ENCODE data around the gene FOXS1.

Gene FOXS1

DNA sequence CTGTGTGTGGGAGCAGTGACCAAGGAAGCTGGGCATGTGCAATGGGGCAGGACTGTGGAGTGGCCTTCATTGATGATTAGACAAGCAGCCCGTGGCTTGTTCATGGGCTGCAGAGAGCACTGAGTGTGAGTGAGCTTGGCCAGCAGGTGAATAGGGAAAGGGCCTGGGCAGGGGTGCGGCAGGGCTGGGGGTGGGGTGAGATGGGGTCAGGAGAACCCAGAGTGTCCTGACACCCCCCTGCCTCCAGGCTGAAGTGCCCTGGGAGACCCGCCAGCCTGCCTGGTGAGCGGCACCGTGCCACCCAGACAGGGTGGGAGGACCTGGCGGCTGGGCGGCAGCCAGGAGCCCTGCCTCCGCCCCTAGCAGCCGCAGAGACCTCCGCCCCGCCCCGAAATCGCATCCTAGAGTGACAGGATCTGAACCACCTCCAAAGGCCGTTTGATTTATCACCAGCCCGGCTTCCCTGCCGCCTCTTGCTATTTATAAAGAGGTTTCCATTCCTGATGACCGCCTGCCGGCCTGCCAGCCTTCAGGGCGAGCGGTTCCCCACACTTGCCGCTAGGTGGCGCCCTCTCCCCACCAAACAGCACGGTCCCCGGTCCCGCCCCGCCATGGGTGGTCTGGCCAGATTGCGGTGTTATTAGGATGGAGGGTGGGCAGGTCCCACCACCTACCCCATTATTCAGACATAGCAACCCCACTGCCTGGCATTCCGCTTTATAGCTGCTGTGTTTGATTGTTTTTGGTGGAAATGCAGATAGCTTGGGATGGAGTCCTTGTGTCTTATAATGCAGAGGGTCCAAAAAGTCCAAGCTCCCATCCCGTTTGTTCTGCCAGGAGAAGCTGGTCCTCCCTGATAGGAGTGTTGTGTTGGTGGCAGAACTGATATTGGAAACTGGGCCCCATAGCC is 22.7 kb downstream of the FOXS1 start:
- Histone ChIP-seq H3K9me3 (ENCODE audit: insufficient read depth, low read length, severe bottlenecking) (no peaks in the 10 kb centered on the region), H3K36me3 (ENCODE audit: insufficient read depth, low read length) (no peaks in the 10 kb centered on the region), H3K4me3 (ENCODE audit: low read depth in 1 of 2, low read length in 2 of 2) (no peak overlapping the region), H3K9ac (ENCODE audit: low read depth, low read length) (no peak overlapping the region), H3K79me2 (ENCODE audit: insufficient read depth, low read length) (no peaks in the 10 kb centered on the region), H3K27ac (ENCODE audit: low read length) (no peak overlapping the region), H3K27me3 (ENCODE audit: insufficient read depth, low read length, poor library complexity) (no peaks in the 10 kb centered on the region), H2AFZ (ENCODE audit: low read depth, low read length) (no peak overlapping the region; the same call in 1 of the 2 replicates), H4K20me1 (ENCODE audit: insufficient read depth, low read length) (no peaks in the 10 kb centered on the region), H3K4me2 (ENCODE audit: insufficient read depth, low read length) (peak overlapping the region; percentile 48), H3K4me1 (ENCODE audit: insufficient read depth, low read length) (peaks cover 9% of the 10 kb centered on the region)
- ATAC-seq (ENCODE audit: insufficient read depth, low read depth) (peak; percentile 91), DNase-seq (peak; percentile 73)
- TF ChIP-seq EZH2 (IDR thresholded peaks at IDR 0.05; ENCODE audit: borderline replicate concordance, low read depth, low read length, severe bottlenecking) = no peak
- TF ChIP-seq, protein P1, sequence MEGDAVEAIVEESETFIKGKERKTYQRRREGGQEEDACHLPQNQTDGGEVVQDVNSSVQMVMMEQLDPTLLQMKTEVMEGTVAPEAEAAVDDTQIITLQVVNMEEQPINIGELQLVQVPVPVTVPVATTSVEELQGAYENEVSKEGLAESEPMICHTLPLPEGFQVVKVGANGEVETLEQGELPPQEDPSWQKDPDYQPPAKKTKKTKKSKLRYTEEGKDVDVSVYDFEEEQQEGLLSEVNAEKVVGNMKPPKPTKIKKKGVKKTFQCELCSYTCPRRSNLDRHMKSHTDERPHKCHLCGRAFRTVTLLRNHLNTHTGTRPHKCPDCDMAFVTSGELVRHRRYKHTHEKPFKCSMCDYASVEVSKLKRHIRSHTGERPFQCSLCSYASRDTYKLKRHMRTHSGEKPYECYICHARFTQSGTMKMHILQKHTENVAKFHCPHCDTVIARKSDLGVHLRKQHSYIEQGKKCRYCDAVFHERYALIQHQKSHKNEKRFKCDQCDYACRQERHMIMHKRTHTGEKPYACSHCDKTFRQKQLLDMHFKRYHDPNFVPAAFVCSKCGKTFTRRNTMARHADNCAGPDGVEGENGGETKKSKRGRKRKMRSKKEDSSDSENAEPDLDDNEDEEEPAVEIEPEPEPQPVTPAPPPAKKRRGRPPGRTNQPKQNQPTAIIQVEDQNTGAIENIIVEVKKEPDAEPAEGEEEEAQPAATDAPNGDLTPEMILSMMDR (IDR thresholded peaks at IDR 0.05; ENCODE audit: borderline replicate concordance, extremely low read depth, low read length, poor library complexity, severe bottlenecking) = peak; percentile 100

DNA sequence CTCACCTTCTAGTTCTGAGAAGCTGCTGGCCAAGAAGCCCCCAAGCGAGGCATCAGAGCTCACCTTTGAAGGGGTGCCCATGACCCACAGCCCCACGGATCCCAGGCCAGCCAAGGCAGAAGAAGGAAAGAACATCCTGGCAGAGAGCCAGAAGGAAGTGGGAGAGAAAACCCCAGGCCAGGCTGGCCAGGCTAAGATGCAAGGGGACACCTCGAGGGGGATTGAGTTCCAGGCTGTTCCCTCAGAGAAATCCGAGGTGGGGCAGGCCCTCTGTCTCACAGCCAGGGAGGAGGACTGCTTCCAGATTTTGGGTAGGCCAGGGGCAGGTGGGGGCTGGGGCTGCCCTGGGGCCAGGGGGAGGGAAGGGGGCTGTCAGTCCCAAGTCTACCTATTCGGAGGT is 24.0 kb downstream of the FOXS1 start:
- no peaks in the 10 kb centered on the region for H3K9me3 ChIP-seq (ENCODE audit: insufficient read depth, low read length, severe bottlenecking)
- no peaks in the 10 kb centered on the region for H3K36me3 ChIP-seq (ENCODE audit: insufficient read depth, low read length)
- no peak overlapping the region for H3K4me3 ChIP-seq (ENCODE audit: low read depth in 1 of 2, low read length in 2 of 2)
- DNase-seq (no peak), ATAC-seq (ENCODE audit: insufficient read depth, low read depth) (no peak)
- H3K4me2 ChIP-seq (ENCODE audit: insufficient read depth, low read length) = no peak overlapping the region
- no peaks in the 10 kb centered on the region for H3K79me2 ChIP-seq (ENCODE audit: insufficient read depth, low read length)
- no peaks in the 10 kb centered on the region for H4K20me1 ChIP-seq (ENCODE audit: insufficient read depth, low read length)
- H3K27me3 ChIP-seq (ENCODE audit: insufficient read depth, low read length, poor library complexity) = no peaks in the 10 kb centered on the region
- no peak overlapping the region for H2AFZ ChIP-seq (ENCODE audit: low read depth, low read length)
- no peak for TF ChIP-seq EZH2 (IDR thresholded peaks at IDR 0.05; ENCODE audit: borderline replicate concordance, low read depth, low read length, severe bottlenecking)
- TF ChIP-seq, protein P1 (IDR thresholded peaks at IDR 0.05; ENCODE audit: borderline replicate concordance, extremely low read depth, low read length, poor library complexity, severe bottlenecking) = no peak
- H3K9ac ChIP-seq (ENCODE audit: low read depth, low read length) = no peak overlapping the region
- peaks cover 9% of the 10 kb centered on the region for H3K4me1 ChIP-seq (ENCODE audit: insufficient read depth, low read length)
- H3K27ac ChIP-seq (ENCODE audit: low read length) = no peak overlapping the region

DNA sequence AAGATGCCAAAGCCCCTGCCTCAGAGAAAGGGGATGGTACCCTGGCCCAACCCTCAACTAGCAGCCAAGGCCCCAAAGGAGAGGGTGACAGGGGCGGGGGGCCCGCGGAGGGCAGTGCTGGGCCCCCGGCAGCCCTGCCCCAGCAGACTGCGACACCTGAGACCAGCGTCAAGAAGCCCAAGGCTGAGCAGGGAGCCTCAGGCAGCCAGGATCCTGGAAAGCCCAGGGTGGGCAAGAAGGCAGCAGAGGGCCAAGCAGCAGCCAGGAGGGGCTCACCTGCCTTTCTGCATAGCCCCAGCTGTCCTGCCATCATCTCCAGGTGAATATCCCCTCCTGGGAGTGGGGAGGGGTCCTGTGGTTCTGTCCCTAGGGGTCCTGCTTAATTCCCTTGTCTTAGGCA is 25.2 kb downstream of the FOXS1 start:
- Histone ChIP-seq H3K4me3 (ENCODE audit: low read depth in 1 of 2, low read length in 2 of 2) (no peak overlapping the region), H3K27ac (ENCODE audit: low read length) (no peak overlapping the region), H3K9me3 (ENCODE audit: insufficient read depth, low read length, severe bottlenecking) (no peaks in the 10 kb centered on the region), H3K9ac (ENCODE audit: low read depth, low read length) (no peak overlapping the region), H2AFZ (ENCODE audit: low read depth, low read length) (no peak overlapping the region), H4K20me1 (ENCODE audit: insufficient read depth, low read length) (no peaks in the 10 kb centered on the region), H3K4me2 (ENCODE audit: insufficient read depth, low read length) (no peak overlapping the region), H3K4me1 (ENCODE audit: insufficient read depth, low read length) (peaks cover 9% of the 10 kb centered on the region), H3K79me2 (ENCODE audit: insufficient read depth, low read length) (no peaks in the 10 kb centered on the region), H3K27me3 (ENCODE audit: insufficient read depth, low read length, poor library complexity) (no peaks in the 10 kb centered on the region), H3K36me3 (ENCODE audit: insufficient read depth, low read length) (no peaks in the 10 kb centered on the region)
- no peak for TF ChIP-seq EZH2 (IDR thresholded peaks at IDR 0.05; ENCODE audit: borderline replicate concordance, low read depth, low read length, severe bottlenecking)
- TF ChIP-seq, protein P1 (IDR thresholded peaks at IDR 0.05; ENCODE audit: borderline replicate concordance, extremely low read depth, low read length, poor library complexity, severe bottlenecking) = no peak
- ATAC-seq (ENCODE audit: insufficient read depth, low read depth) (no peak), DNase-seq (no peak)
